GM13977 (cell line): ENCODE data around the gene CPNE9.

Source experiments
- DNase-seq: peaks from one replicate; pipeline ENCODE4 v3.0.0; 2012; ENCODE audit warnings: low spot score
- in situ Hi-C: fragments of 300-500 bp; cut with MboI; formaldehyde crosslinking; loops from one replicate; pipeline ENCODE4 v1.12.0; 2022; ENCODE audit warnings: low sequenced_read_pairs, low pct_unique_long_range_greater_than_20kb, mixed read lengths, inconsistent platforms; ENCODE audit not compliant: unreplicated experiment
- TF ChIP-seq, protein P1 (sequence below): IDR thresholded peaks from 2 replicates; pipeline ENCODE4 v1.5.1; 2012; ENCODE audit warnings: mild to moderate bottlenecking, control low read depth; ENCODE audit not compliant: insufficient read depth; ENCODE audit errors: extremely low read depth, missing control alignments

The CPNE9 gene

DNA sequence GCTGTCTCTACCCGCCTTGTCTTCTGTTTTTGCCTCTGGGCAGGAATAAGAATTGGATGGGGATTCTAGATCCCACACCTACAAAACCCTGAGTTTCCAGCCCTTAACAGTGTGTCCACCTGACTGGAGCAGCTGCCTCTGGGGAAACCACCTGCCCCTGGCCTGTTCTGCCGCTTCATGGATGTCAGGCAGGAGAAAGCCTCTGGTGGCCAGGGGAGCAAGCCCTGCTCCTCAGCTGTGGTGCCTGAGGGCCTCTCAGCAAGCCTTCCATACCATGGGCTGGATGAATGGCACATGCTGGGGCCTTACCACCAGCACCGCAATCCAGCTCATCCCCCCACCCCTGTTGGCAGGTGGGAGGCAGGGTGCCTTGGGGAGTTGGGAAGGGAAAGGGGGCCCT, 5.3 kb upstream of the CPNE9 start:
- TF ChIP-seq, protein P1, sequence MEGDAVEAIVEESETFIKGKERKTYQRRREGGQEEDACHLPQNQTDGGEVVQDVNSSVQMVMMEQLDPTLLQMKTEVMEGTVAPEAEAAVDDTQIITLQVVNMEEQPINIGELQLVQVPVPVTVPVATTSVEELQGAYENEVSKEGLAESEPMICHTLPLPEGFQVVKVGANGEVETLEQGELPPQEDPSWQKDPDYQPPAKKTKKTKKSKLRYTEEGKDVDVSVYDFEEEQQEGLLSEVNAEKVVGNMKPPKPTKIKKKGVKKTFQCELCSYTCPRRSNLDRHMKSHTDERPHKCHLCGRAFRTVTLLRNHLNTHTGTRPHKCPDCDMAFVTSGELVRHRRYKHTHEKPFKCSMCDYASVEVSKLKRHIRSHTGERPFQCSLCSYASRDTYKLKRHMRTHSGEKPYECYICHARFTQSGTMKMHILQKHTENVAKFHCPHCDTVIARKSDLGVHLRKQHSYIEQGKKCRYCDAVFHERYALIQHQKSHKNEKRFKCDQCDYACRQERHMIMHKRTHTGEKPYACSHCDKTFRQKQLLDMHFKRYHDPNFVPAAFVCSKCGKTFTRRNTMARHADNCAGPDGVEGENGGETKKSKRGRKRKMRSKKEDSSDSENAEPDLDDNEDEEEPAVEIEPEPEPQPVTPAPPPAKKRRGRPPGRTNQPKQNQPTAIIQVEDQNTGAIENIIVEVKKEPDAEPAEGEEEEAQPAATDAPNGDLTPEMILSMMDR, result no peak
- in situ Hi-C loops, result no loop called here
- DNase-seq, result no peak

DNA sequence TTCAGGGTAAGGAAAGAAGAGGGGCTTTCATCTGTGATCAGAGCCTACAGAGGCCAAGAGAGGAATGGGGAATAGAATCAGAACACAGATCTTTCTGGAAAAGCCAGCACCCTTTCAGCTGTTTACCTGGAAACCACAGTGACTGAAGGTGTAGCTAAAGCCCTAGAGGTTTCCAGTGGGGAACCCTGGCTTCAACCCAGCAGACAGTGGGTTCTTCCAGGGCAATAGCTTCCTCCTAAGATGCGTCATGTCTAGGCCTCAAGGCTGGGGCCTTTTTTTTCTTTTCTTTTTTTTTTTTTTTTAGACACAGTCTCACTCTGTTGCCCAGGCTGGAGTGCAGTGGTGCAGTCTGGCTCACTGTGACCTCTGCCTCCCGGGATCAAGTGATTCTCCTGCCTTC, 3.1 kb upstream of the CPNE9 start:
- no peak for DNase-seq
- in situ Hi-C loops, result no loop called here
- TF ChIP-seq, protein P1, result no peak

DNA sequence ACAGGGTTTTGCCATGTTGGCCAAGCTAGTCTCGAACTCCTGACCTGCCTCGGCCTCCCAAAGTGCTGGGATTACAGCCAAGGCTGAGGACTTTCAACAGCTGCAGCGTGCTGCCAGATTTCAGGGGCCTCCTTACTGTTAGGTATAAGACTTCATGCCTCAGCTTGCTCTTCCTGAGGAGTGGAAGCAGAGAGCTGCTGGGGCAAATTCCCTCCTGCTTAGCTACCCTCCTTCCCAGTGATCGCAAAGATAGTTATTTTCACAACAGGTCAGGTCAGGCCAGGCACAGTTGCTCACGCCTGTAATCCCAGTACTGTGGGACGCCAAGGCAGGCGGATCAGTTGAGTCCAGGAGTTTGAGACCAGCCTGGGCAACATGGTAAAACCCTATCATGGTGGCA, 2.6 kb upstream of the CPNE9 start:
- DNase-seq, result no peak
- in situ Hi-C loops, result no loop called here
- TF ChIP-seq, protein P1, result no peak

DNA sequence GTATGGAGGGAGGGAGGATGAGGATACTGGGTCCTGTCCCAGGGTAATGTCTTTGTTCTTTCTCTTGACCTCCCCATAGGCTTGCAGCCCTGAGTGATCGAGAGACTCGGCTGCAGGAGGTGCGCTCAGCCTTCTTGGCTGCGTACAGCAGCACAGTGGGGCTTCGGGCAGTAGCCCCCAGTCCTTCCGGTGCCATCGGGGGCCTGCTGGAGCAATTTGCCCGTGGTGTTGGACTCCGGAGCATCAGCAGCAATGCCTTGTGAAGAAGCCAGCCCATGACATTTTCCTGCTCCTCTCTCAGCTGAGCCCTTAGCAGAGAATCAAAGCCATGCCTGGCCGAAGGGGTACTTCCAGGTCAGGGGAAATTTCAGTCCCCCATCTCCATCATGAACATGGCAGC, 1.9 kb upstream of the CPNE9 start:
- in situ Hi-C loops, result no loop called here
- DNase-seq, result no peak
- TF ChIP-seq, protein P1, result no peak

DNA sequence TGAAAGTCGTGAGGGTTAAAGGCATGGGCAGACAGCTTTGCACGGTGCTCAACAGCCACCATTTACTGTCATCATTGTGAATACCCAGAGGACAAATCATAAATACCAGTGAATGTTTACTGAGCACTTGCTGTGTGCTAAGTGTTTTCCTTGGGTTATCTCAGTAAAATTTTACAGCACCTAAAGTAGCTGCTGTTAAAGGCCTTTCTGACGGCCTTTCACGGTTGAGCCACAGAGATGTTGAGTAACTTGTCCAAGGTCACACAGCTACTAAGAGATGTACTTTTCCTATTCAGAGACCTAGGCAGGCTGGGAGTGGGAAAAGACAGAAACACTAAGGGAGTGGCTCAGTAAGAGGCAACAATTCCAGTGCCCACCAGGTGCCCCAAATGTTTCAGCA, 393 bp upstream of the CPNE9 start:
- in situ Hi-C loops, result no loop called here
- no peak for DNase-seq
- TF ChIP-seq, protein P1, result no peak

DNA sequence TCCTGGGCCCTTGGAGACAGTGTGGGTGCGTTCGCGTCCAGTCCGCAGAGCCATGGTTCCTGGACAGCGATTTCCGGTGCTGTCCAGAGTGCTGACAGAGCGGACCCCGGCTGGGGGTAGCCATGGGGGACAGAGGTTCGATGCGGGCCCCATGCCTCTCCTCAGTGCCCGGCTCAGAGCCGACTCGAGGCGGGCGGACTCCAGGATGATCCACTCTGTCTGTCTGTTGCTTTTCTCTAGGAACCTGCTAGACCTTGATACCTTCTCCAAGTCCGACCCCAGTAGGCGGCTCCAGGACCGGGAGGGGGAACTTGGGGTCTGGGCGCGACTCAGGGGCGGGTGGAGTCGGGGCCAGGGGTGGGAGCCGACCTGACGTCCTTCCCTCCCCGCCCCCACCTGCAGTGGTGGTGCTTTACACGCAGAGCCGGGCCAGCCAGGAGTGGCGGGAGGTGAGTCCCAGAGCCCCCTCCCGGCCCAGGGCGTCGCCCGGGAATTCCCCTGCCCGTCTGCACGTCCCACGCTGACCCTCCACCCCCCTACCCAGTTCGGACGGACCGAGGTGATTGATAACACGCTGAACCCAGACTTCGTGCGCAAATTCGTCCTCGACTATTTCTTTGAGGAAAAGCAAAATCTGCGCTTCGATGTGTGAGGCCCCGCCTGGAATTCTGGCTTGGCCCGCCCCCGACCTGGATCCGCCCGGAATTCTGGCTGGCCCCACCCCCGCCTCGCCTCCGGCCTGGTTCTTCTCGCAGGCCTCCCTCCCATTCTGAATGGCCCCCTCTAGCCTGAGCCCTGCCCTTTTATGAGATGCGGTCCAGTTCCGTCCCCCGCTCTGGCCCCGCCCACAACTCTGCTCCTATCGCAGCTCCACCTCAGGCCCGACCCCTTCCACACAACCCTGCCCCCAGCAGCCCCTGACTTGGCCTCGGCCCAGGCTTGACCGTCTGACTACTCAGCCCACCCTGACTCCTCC, 1.0 kb downstream of the CPNE9 start:
- in situ Hi-C loops, result no loop called here
- TF ChIP-seq, protein P1, result no peak
- peak; percentile 59 for DNase-seq
